HG03571 (cell line): ENCODE results near the gene TMEM221.
"Not testable (repeated sequence)": the region's sequence is repeated elsewhere in the genome, so short reads cannot be mapped to it uniquely, and the experiment has no call there.

Experiments
- ATAC-seq: cut with Tn5 transposase; IDR thresholded peaks from one replicate; pipeline ENCODE4 v1.9.1; 2021; ENCODE audit not compliant: unreplicated experiment

TMEM221 gene

GRCh38 chr19:17448131-17448967 lies at the start of gene TMEM221:
TSS of gene TMEM221 (minus strand) at chr19:17448668. CDS start at chr19:17448462, 206 bp downstream.
- ATAC-seq = no peak

GRCh38 chr19:17497149-17497798 lies 48.8 kb upstream of the TMEM221 start:
- no peak for ATAC-seq

GRCh38 chr19:17496337-17496997 lies 48.0 kb upstream of the TMEM221 start:
- ATAC-seq = no peak

- no peak for ATAC-seq
Measured at GRCh38 chr19:17495639-17496296, 47.3 kb upstream of the TMEM221 start.

DNA sequence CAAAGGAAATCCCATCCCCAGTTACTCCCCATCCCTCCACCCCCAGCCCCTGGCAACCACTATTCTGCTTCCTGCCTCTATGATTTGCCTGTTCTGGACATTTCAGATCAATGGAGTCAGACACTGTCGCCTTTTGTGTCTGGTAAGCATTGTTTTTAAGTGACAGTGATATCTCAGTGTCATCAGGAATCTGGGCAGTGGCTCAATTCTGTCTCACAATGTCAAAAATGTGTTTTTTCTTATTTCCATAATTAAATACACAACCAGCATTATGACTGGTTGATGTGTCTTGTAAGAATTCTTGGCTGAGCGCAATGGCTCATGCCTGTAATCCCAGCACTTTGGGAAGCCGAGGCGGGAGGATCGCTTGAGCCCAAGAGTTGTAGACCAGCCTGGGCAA lies 42.8 kb upstream of the TMEM221 start:
- no peak for ATAC-seq

DNA sequence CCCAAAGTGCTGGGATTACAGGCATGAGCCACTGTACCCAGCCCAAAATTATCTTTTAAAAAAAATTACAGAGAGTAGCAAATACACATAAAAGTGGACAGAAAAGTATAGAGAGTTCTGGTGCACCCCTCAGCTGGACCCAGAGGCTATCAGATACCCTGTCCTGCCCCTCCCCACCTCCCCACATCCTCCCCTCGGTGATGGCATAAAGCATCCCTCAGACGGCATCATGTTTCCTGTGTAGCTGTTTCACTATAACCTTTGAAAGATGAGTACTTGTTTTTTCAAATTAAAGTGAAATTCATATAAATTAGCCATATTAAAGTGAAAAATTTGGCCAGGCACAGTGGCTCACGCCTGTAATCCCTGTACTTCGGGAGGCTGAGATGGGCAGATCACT lies 41.9 kb upstream of the TMEM221 start:
- no peak for ATAC-seq

DNA sequence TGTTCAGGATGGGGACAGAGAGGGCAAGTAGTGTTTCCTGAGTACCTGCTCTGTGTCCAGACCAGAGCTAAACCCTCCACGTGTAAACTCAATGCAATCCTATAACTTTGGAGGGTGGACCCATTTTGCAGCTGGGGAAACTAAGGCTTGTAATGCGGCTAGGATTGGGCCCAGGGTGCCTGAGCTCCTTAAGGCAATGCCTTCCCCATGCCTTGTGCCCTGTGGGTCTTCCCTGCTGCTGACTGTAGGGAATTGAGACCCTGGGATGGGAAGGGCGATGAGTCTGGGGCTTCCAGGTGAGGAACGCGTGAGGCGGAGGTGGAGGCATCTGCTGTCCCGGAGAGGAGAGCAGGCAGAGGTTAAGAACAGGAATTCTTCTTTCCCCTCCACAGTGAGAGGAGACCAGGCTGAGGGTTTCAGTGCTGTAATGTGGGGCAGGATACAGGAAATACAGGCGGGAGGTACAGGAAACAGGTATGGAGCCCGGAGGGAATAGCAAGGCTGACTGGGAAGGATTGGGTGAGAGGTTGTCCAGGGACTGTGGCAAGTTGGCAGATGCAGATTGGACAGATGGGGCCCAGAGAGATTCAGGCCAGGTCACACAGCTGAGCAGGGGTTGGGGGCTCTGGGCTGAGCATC lies 41.0 kb upstream of the TMEM221 start:
- ATAC-seq = no peak

DNA sequence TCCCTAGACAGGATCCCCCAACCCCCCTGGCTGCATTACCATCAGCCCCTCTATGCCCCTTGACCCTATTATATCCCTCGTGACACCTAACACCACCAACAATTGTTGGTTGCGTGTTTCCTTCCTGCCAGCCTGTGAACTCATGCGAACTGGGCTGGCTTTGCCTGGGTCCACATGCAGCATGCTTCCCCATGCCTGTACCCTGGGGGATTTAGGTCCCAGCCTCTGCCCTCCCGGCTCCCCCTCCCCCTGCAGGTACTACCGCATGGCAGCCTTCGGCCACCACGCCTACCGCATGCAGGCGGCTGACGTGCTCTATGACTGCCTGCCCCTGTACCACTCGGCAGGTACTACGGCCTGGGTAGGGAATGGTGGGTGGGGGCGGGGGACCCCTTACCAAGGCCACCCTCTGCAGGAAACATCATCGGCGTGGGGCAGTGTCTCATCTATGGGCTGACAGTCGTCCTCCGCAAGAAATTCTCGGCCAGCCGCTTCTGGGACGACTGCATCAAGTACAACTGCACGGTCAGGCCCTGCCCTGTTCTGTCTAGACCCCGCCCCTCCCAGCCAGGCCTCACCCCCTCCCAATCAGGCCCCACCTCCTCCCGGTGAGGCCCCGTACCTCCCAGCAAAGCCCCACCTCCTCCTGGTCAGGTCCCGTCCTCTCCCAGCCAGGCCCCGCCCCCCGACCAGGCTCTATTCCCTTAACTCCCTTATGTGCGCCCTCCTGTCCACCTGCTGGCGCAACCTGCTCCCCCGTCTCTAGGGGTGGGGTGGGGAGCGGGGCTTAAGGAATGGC lies 40.3 kb upstream of the TMEM221 start:
- ATAC-seq = no peak

DNA sequence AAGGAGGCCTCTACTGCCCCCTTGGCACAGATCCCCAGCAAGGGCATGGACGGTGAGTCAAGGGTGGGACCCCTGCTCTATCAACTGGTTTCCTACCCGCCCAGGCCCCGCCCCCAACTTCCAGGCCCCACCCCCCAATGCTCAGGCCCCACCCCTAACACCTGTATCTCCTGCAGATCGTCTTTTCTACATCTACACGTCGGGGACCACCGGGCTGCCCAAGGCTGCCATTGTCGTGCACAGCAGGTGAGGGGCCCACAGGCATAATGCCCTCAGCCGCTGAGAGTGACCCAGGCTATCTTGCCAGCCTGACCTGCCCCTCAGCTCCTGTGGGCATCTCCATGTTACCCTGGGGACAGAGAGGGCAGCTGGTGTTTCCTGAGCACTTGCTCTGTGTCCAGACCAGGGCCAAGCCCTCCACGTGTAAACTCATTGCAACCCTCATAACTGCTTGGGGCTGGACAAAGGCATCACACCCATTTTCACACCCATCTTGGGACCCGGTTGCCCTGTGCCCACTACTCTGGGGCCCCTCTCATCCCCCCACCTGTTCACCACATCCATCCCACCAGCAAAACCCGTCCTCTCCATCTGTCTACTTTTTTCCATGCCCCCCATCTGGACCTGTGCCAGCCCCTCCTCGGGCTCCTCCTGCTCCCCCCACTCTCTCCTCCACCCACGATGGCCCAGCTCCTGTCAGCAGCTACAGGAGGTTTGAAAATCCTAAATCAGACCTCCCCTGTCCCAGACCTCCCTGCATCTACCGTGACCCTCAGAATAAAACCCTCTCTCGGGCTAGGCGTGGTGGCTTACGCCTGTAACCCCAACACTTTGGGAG lies 39.0 kb upstream of the TMEM221 start:
- ATAC-seq = no peak

DNA sequence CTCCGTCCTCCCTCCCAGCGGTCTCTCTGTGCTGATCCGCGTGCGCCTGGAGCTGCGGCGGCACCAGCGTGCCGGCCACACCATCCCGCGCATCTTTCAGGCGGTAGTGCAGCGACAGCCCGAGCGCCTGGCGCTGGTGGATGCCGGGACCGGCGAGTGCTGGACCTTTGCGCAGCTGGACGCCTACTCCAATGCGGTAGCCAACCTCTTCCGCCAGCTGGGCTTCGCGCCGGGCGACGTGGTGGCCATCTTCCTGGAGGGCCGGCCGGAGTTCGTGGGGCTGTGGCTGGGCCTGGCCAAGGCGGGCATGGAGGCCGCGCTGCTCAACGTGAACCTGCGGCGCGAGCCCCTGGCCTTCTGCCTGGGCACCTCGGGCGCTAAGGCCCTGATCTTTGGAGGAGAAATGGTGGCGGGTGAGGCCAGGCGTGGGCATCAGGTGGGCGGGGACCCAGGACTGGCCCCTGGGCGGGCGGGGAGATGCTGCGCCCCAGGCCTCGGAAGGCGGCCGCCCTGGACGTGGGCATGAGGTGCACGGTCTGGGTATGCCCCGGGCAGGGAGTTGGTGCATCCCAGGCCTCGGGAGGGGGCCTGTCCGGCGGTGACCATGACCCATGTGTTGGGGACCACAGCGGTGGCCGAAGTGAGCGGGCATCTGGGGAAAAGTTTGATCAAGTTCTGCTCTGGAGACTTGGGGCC lies 38.2 kb upstream of the TMEM221 start:
- no peak for ATAC-seq

- no peak for ATAC-seq
Measured at GRCh38 chr19:17484520-17485185, 36.2 kb upstream of the TMEM221 start.

DNA sequence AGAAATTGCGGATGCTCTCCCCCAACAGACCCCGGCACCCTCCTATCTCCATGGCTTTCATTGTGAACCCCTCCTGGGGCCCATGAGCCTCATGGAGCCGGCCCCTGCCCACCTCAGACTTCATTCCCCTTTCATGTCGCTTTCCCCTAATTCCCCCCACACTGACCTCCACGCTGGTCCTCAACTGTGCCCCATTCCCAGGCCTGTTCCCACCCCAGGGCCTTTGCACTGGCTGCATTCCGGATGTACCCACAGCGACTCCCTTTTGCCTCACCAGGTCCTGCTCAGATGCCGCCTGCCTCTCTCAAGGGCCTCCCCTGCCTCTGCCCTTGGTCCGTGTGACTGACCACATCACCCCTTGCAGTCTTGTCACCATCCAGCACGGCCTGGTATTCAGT lies 35.1 kb upstream of the TMEM221 start:
- no peak for ATAC-seq

GRCh38 chr19:17482877-17483604 lies 34.6 kb upstream of the TMEM221 start:
- ATAC-seq = no peak

- no peak for ATAC-seq
Measured at GRCh38 chr19:17481986-17482385, 33.5 kb upstream of the TMEM221 start.

DNA sequence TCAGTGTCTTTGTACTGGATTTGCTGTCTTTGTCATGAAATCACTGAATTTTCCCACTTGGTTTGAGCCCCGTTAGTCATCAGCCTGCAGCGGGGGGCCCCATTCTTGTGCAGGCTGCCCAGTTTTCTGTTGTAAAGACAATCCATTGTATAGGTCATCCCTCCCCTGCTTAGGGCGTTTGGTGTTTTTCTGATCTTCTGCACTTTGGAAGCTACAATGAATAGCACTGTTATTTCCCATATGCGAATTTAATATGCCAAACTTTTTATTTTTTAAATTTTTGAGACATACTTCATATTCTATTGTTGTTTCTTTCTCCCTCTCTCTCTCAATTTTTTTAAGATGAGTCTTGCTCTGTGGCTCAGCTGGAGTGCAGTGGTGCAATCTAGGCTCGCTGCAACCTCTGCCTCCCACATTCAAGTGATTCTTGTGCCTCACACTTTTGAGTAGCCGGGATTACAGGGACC lies 30.9 kb upstream of the TMEM221 start:
- ATAC-seq = no peak

DNA sequence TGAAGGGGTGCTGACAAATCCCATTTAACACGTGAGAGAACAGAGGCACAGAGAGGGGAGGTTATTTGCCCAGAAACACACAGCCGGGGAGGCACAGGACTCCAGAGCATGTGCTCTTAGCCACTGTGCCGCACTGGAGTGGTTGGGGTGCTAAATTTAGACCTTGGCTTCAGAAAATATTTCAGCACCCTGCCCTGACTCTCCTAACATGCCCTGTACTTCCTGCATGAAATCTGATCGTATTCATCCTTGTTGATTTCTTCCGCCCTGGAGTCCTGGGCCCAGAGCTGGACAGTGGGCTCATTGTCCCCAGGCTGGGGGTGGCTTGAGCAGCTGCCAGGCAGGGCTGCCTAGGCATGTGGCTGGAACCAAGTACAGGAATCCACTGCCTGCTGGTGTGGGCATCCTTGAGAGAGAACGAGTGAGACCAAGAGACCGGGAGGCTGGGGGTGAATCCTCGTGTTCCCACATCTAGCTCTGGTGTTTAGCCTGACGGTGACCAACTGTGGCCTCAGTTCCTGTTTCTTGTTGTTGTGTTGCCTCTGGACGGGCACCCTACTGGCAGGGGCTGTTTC lies 27.2 kb upstream of the TMEM221 start:
- ATAC-seq = no peak

DNA sequence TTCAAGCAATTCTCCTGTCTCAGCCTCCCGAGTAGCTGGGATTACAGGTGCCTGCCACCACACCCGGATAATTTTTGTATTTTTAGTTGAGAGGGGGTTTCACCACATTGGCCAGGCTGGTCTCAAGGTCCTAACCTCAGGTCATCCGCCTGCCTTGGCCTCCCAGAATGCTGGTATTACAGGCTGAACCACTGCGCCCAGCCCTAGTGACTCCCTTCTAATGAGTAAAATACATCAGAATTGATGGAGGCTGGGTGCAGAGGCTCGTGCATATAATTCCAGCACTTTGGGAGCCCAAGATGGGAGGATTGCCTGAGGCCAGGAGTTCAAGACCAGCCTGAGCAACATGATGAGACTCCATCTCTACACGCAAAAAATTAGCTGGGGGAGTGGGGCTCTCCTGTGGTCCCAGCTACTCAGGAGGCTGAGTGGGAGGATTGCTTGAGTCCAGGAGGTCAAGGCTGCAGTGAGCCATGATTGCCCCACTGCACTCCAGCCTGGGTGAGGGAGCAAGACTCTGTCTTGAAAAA lies 26.6 kb upstream of the TMEM221 start:
- not testable (repeated sequence) for ATAC-seq
